CD4-positive, alpha-beta T cell (primary cell): Measurements from ENCODE around the gene SH3BP1. TPM values are rescaled to one million over a fixed set of nuclear protein-coding genes. Genes with fewer than 3 reads are reported as not detected.

ENCODE experiments used
- ATAC-seq: fragments of 200-7000 bp; cut with Tn5 transposase; one replicate; pipeline ENCODE4 v1.10.0; 2022; ENCODE audit warnings: mild to moderate bottlenecking; ENCODE audit not compliant: poor library complexity
- CTCF ChIA-PET: fragments of 350-600 bp; sonication (Branson Sonifier 250); formaldehyde crosslinking; loops from one replicate; lab custom pipeline; 2021; ENCODE audit warnings: antibody characterized with exemption, inconsistent platforms; lab: Charles Lee
- POLR2A ChIA-PET: fragments of 350-600 bp; sonication (Branson Sonifier 250); formaldehyde crosslinking; loops from one replicate; lab custom pipeline; 2021; ENCODE audit warnings: antibody characterized with exemption, inconsistent platforms; lab: Charles Lee
- DNase-seq, 14 experiments: peaks; one replicate each; pipeline ENCODE4 v3.0.0-alpha.2; 2013 to 2020; ENCODE audit warnings: mixed read lengths in 2 of 14
- H3K27ac ChIP-seq, 2 donors: one replicate each; pipeline versions ENCODE4 v1.5.1 to v1.7.0; 2013; ENCODE audit warnings: low read length in 2 of 2, low read depth in 1 of 2, mild to moderate bottlenecking in 1 of 2
- H3K27me3 ChIP-seq, 2 experiments: 1 replicate in 1 of 2; 2 replicates in 1 of 2; pipeline versions ENCODE4 v1.6.1 to v1.7.0; 2013; ENCODE audit warnings: low read length in 2 of 2, control low read depth in 1 of 2, mild to moderate bottlenecking in 1 of 2, moderate library complexity in 1 of 2; ENCODE audit not compliant: insufficient read depth in 2 of 2, control insufficient read depth in 1 of 2
- H3K36me3 ChIP-seq: one replicate; pipeline ENCODE4 v1.6.1; 2013; ENCODE audit warnings: low read length, control low read depth; ENCODE audit not compliant: insufficient read depth
- H3K4me1 ChIP-seq: one replicate; pipeline ENCODE4 v1.6.1; 2013; ENCODE audit warnings: low read length, control low read depth; ENCODE audit not compliant: insufficient read depth
- H3K4me3 ChIP-seq: one replicate; pipeline ENCODE4 v1.5.1; 2013; ENCODE audit warnings: mild to moderate bottlenecking, low read length, moderate library complexity
- H3K9me3 ChIP-seq, 2 experiments: 1 replicate in 1 of 2; 2 replicates in 1 of 2; pipeline versions ENCODE4 v1.6.1 to v1.7.0; 2013; ENCODE audit warnings: low read length in 2 of 2, mild to moderate bottlenecking in 2 of 2, control low read depth in 1 of 2, moderate library complexity in 1 of 2; ENCODE audit not compliant: control insufficient read depth in 1 of 2, insufficient read depth in 1 of 2
- H3K27ac Mint-ChIP-seq: one replicate; pipeline ENCODE4 v1.8.0; 2020; ENCODE audit warnings: mixed read lengths
- H3K27me3 Mint-ChIP-seq: one replicate; pipeline ENCODE4 v1.8.0; 2021; ENCODE audit warnings: mixed read lengths
- H3K36me3 Mint-ChIP-seq: one replicate; pipeline ENCODE4 v1.8.0; 2021; ENCODE audit warnings: low read depth, mixed read lengths
- H3K4me1 Mint-ChIP-seq: one replicate; pipeline ENCODE4 v1.8.0; 2021; ENCODE audit warnings: low read depth, mixed read lengths
- H3K4me3 Mint-ChIP-seq: one replicate; pipeline ENCODE4 v1.8.0; 2020; ENCODE audit warnings: mild to moderate bottlenecking, mixed read lengths
- H3K9me3 Mint-ChIP-seq: one replicate; pipeline ENCODE4 v1.8.0; 2020; ENCODE audit warnings: mixed read lengths
- CTCF ChIP-seq: fragments of 200-600 bp; IDR thresholded peaks from one replicate; pipeline ENCODE4 v1.8.0; 2022; ENCODE audit warnings: antibody characterized with exemption, mild to moderate bottlenecking
- intact Hi-C, 2 experiments: fragments of 100-400 bp; cut with DNase I in 1 of 2; cut with micrococcal nuclease in 1 of 2; formaldehyde crosslinking; loops; one replicate each; pipeline versions ENCODE4 v1.15.1 to v1.9.0; 2023 to 2025; cut with DNase I, micrococcal nuclease
- total RNA-seq, 174 experiments: library from RNA in 2 of 174; stranded (reverse) in 2 of 174; gene quantifications; one replicate each; pipeline ENCODE4 v1.2.3 and lab custom pipeline; 2021 to 2026

SH3BP1 gene
- total RNA-seq, 2 experiments from 2014 or later: 46.9 to 49.0 TPM

- Mint-ChIP-seq H3K4me1 (peaks cover 68% of the 10 kb centered on the region), H3K27me3 (no peaks in the 10 kb centered on the region), H3K27ac (peak overlapping the region; percentile 94), H3K36me3 (peaks cover 10% of the 10 kb centered on the region), H3K9me3 (no peaks in the 10 kb centered on the region), H3K4me3 (peak overlapping the region; percentile 88)
- peak overlapping the region; percentile 65 to 86 for H3K27ac ChIP-seq
- H3K4me1 ChIP-seq: peaks cover 85% of the 10 kb centered on the region
- peaks cover 21% of the 10 kb centered on the region for H3K36me3 ChIP-seq
- intact Hi-C loops: no loop called here
- ATAC-seq (peak; percentile 61), DNase-seq (peak in 11 of 14 experiments; percentile 44 to 81 (median 52))
- H3K4me3 ChIP-seq: peak overlapping the region; percentile 34
- POLR2A ChIA-PET: interaction anchor here (0.8 to 5.2 kb wide), 11 partner anchors 9 to 52 kb away, joined by 3 to 43 read pairs (median 6); partner anchors contain the start of genes GGA1, LGALS1, NOL12 and PDXP
- H3K9me3 ChIP-seq: no peaks in the 10 kb centered on the region
- H3K27me3 ChIP-seq: no peaks in the 10 kb centered on the region
- no peak for TF ChIP-seq CTCF
- CTCF ChIA-PET: interaction anchor here (0.6 to 8.6 kb wide), 6 partner anchors 9 to 95 kb away, joined by 3 to 49 read pairs (median 10); partner anchors contain the start of gene GGA1
Observed at GRCh38 chr22:37633625-37634416, 5.6 kb upstream of the SH3BP1 start.

DNA sequence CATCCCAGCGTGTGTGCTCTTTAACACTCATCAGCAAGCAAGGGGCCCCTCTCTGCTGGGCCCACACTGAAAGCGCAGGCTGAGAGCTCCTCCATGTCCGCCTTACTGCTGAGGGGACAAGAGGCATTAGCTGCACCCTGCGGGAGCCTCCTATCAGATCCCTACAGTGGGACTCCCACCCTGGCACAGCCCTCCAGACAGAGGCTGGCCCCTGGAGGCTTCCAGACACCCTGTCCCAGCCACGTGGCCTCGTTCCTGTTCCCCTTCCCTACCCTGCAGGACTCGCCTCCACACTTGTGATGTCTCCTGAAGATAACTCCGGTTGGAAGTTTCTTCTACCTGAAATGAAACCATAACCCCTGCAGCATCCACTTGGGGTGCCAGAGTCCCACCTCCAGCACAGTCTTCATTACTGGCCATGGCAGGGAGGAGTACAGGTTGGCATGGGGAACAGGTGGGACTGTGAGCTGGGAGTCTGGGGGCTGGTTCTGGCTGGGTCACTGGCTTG lies 5.0 kb upstream of the SH3BP1 start:
- Histone ChIP-seq H3K27ac (peak overlapping the region; percentile 65 to 86), H3K36me3 (peaks cover 21% of the 10 kb centered on the region), H3K27me3 (no peaks in the 10 kb centered on the region), H3K4me1 (peaks cover 86% of the 10 kb centered on the region), H3K9me3 (no peaks in the 10 kb centered on the region), H3K4me3 (peak overlapping the region; percentile 34)
- Mint-ChIP-seq H3K36me3 (peaks cover 12% of the 10 kb centered on the region), H3K4me1 (peaks cover 63% of the 10 kb centered on the region), H3K27ac (peak overlapping the region; percentile 94), H3K4me3 (peak overlapping the region; percentile 88), H3K9me3 (no peaks in the 10 kb centered on the region), H3K27me3 (no peaks in the 10 kb centered on the region)
- DNase-seq (peak in 2 of 14 experiments; percentile 52 to 60), ATAC-seq (peak; percentile 26)
- POLR2A ChIA-PET: interaction anchor here (1.4 to 5.2 kb wide), 8 partner anchors 9 to 52 kb away, joined by 3 to 43 read pairs (median 16); partner anchors contain the start of genes GGA1, LGALS1, NOL12 and PDXP
- intact Hi-C loops: no loop called here
- TF ChIP-seq CTCF: peak; percentile 15
- CTCF ChIA-PET: interaction anchor here (0.6 to 8.6 kb wide), 7 partner anchors 9 to 96 kb away, joined by 3 to 49 read pairs (median 6); partner anchors contain the start of gene GGA1

DNA sequence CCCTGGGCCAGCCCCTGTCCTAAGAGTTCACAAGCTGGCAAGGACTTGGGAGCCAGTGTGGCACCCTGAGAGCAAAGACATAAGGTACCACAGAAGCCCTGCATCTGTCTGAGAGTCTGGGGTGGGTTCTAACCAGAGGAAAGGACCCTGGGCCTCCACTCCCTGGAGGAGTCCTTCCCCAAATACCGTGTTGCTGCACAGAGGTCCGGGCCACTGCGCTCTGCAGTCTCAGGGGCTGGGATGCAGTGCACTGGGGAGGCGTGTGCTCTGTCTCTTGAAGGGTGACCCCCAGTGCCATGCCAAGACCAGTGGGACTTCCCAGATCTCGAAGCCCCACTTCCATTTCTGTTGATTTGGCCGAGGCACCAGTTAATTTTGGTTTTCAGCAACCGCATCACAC lies 4.3 kb upstream of the SH3BP1 start:
- Histone ChIP-seq H3K36me3 (peaks cover 16% of the 10 kb centered on the region), H3K27ac (peak overlapping the region; percentile 65 to 86), H3K9me3 (no peaks in the 10 kb centered on the region), H3K27me3 (no peaks in the 10 kb centered on the region), H3K4me1 (peaks cover 84% of the 10 kb centered on the region), H3K4me3 (no peak overlapping the region)
- Mint-ChIP-seq H3K27ac (peak overlapping the region; percentile 94), H3K36me3 (peaks cover 15% of the 10 kb centered on the region), H3K4me1 (peaks cover 64% of the 10 kb centered on the region), H3K9me3 (no peaks in the 10 kb centered on the region), H3K4me3 (no peak overlapping the region), H3K27me3 (no peaks in the 10 kb centered on the region)
- intact Hi-C loops: no loop called here
- ChIA-PET CTCF (interaction anchor here (1.0 to 8.6 kb wide), 5 partner anchors 8 to 46 kb away, joined by 3 to 49 read pairs (median 13); partner anchors contain the start of gene GGA1), POLR2A (interaction anchor here (1.4 to 9.2 kb wide), 5 partner anchors 8 to 46 kb away, joined by 3 to 107 read pairs (median 29); partner anchors contain the start of genes GGA1 and LGALS1)
- DNase-seq (no peak), ATAC-seq (no peak)
- no peak for TF ChIP-seq CTCF
